ENCODE measurements around the gene NEMP1.
"Not testable (repeated sequence)": the region's sequence is repeated elsewhere in the genome, so short reads cannot be mapped to it uniquely, and the experiment has no call there.

Gene NEMP1

DNA sequence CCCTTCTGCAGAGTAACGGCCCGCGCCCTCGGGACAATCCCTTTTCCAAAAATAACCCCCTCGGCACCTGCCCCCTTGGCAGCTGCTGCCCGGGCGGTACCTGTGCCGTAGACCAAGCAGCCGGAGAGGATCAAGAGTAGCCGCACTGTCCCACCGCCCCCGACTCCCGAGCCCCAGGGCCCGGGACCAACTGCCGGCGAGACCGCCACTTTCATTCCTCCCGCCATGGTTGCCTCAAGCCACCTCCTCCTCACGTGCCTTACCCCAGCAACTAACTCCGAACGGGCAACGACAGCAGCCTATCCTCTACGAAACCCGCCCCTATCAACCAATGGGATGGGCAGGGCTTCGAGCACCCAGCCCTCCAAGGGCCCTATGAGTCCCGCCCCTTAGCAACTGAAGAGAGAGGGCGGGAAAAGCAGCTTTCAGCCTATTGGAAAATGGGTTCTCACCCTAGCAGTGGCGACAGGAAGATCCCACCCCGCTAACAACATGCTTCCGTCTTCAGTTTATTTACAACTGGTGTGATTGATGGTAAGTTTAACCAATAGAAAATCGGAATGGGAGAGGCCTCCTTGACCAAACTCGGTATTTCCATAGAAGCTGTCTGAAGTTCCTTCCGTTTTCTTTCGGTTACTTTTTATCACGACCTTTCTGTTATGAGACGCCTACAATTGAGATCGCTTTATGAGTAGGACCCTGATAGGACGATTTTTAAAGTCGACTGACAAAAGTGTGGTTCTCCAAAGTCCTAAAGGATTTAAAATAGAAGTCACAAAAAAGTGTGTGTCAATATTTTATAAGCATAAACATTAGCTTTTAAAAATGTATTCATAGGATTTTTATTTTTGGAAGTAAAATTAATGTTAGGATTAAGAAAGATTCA lies at the start of gene NEMP1:
NEMP1 (minus strand) TSS at position 273 of the 886 bp plus-strand sequence; CDS start at position 227, 46 bp downstream.
- peak; percentile 100 for DNase-seq (ENCODE audit: low spot score)

DNA sequence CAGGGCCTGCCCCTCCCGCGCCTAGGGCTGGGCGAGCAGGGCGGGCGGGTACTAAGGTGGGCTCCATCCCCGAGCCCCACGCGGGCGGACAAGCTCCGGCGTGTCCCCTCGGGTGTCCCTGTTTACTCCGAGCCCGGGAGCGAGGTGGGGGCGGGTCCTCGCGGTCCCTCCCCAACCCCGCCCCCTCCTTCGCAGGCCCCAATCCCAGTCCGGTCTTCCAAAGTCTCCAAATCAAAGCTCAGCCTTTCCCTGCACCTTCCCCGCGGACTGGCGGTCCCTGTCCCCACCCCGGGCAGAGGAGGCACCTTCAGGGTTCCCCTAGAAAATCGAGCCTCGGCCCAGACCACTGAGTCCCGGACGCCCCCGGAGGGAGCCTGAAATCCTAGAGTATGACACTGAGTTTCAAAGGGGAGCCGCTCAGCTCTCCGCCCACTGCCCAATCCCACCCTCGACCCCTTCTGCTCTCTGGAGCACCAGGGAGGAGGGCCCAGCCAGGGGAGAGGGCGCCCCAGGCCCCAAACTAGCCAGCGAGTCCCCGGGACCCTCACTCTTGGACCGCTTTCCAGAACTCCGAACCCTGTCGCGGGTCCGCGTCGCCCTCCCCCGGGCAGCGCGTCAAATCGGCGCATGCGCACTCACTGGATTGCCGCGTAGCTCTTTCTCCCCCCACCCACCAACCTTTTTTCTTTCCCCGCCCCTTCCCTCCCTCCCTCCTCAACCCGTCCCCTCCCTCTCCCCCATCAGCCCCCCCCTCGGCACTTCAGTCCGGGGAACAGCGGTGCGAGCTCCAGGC lies 49.3 kb upstream of the NEMP1 start, which contains the start of gene LRP1:
LRP1 (plus strand) TSS at position 758 of the 793 bp plus-strand sequence. CDS start 482 bp downstream, outside the sequence.
- peak; percentile 83 for DNase-seq (ENCODE audit: low spot score)

- no peak for DNase-seq (ENCODE audit: low spot score)
These were observed 48.6 kb upstream of the NEMP1 start for GRCh38 chr12:57127101-57127725.

DNA sequence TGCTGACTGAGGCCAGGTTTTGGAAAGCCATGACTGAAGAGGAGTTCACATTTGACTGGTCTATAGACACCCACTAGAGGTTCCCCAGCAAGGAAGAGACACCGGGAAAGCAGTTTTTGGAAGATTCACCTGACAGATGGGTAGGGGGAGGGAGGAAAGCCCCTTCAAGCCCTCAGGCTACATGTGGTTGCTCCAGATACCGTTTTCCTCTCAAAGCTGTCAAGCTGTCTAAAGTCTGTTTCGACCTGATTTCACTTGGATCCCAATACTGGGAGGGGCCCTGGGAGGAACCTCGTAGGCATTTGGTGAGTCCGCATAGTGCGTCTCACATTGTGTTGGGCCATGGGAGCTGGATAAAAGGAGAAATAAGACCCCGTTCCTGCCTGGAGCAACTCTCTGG lies 48.0 kb upstream of the NEMP1 start:
- no peak for DNase-seq (ENCODE audit: low spot score)

- DNase-seq (ENCODE audit: low spot score) = no peak
These were observed 47.5 kb upstream of the NEMP1 start for GRCh38 chr12:57126061-57126460.

DNA sequence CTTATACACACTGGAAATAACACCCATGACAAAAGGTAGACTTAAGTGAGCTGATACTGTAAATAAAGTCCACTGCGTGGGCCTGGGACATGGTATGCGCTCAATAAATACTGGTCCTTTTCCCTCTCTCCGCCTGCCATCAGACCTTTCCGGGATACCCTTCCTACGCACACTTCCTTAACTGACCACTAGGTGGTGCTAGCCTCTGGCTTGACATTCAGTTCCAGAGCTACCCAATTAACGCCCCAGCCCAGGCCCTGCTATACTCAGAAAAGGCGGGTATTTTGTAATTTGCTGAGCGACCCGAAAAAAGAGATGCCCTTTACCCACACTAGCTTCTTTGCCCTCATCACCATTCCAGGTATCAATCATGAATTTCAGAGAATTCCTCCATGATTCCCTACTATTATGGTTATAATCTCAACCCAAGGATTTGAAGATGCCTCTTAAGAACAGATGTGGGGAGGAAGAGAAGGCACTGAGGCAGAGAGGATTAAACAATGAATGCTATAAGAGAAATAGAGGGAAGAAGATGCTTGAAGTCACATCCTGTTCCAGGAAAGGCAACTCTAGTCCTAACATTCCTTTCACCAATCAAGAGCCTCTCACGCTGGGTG lies 45.8 kb upstream of the NEMP1 start:
- peak; percentile 64 for DNase-seq (ENCODE audit: low spot score)

DNA sequence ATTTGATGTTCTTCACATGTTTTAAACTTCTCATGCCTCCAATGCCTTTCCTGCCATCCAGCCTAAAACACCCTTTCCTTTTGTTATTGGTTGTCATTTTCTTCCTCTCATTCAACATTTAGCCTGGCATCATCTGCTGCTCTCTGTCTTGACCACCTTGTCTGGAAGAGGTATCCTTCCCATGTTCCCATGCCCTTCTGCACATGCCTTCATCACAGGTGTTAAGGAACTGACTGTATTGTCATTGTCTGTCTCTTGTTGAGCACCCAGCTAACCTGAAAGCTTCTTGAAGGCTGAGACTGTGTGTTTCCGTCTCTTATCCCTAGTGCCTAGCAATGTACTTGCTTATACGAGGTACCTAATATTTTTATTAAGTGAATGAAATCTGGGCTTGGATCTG lies 45.2 kb upstream of the NEMP1 start:
- no peak for DNase-seq (ENCODE audit: low spot score)

DNA sequence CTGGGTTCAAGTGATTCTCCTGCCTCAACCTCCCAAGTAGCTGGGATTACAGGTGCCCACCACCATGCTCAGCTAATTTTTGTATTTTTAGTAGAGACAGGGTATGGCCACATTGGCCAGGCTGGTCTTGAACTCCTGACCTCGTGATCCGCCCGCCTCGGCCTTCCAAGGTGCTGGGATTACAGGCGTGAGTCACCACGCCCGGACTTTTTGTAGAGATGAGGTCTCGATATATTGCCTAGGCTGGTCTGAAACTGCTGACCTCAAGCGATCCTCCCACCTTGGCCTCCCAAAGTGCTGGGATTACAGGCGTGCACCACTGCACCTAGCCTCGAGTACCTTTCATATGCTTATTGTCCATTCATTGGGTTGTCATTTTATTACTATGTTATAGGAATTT lies 42.1 kb upstream of the NEMP1 start:
- not testable (repeated sequence) for DNase-seq (ENCODE audit: low spot score)

DNA sequence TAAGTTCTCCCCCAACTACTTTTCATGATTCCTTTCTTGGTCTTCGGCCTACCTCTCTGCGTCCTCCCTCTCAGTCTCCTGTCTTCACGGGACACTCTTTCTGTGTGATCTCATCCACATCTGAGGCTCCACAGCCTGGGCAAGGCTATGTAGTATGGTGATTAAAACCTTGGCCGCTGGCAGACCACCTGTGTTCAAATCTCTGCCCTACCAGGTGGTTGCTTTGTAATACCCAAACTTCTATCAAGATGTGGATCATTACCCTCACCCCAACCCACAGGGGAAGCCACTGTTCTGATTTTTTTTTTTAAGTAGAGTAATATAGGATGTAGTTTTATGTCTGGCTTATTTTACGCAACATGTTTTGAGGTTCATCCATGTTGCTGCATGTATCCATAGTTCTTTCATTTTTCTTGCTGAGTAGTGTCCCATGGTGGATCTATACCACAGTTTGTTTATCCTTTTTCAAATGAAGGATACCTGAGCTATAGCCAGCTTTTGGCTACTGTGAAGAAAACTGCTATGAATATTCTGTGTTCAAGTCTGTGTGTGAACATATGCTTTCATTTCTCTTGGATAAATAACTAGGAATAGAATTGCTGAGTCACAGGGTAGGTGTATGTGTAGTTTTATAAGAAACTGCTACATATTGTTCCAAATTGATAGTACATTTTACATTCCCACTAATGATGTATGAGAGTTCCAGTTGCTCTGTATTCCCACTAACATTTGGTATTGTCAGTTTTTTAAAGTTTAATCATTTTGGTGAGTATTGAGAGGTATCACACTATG lies 40.9 kb upstream of the NEMP1 start:
- no peak for DNase-seq (ENCODE audit: low spot score)

DNA sequence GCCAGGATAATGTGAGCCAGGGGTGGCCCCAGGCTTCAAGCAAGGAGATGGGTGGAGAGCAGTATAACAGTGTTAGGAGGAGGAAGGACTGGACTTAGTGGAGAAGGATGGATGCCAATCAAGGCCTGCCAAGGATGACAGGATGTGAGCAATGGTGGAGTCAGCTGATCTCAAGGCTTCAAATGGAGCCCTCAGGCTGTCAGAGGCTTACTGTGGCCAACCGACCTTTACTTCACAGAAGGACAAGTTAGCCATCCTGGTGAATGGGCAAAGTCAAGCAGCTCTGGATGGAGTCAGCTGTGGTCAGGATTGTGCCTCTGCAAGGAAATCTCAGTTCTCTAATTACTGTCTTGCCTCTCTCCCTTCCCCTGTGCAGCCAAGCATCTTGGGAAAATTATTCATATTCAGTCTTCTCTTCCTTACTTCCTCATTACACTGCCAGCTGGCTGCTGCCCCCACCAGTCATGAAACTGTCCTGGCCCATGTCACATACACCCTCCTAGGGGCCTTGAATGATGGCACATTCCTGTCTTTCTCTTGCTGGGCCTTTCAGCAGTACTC lies 40.2 kb upstream of the NEMP1 start:
- no peak for DNase-seq (ENCODE audit: low spot score)

GRCh38 chr12:57116580-57117281 lies 38.1 kb upstream of the NEMP1 start:
- no peak for DNase-seq (ENCODE audit: low spot score)

- DNase-seq (ENCODE audit: low spot score) = no peak
These were observed 34.1 kb upstream of the NEMP1 start for GRCh38 chr12:57112492-57113294.

DNA sequence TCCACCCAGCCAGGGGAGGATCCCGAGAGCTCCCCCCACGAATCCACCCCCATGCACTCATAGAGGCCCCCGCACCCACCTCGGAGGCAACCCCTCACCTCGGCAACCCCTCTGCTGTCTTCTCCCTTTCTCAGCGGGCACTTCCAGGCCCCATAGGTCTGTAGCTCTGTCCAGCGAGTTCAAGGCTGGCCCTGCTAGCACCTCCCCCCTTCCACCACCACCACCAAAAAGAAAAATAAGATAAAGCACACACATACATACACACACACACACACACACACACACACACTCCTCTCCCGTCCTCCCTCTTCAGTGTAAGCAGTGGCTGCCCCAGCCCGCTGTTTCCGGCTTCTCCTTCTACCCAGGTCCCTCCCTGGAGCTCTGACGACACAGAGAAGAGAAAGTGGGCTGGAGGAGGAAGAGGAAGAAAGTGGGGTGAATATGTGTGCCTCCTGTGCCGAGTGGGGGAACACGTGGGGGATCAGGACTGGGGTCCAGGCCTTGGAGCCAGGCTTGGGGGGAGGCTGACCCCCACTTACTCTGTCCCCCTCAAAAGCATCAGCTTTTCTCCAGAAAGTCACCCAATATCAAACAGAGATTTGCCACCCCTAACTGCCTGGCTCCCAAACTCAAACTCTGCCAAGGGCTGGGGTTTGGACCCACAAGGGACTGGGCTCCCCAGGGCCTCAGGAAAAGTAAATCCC lies 32.6 kb upstream of the NEMP1 start, which contains the start of gene STAT6:
STAT6 (minus strand) TSS at position 332 of the 704 bp plus-strand sequence. CDS start 3,084 bp downstream, outside the sequence.
- peak; percentile 69 for DNase-seq (ENCODE audit: low spot score)

GRCh38 chr12:57110104-57111030 lies 31.8 kb upstream of the NEMP1 start:
- no peak for DNase-seq (ENCODE audit: low spot score)

DNA sequence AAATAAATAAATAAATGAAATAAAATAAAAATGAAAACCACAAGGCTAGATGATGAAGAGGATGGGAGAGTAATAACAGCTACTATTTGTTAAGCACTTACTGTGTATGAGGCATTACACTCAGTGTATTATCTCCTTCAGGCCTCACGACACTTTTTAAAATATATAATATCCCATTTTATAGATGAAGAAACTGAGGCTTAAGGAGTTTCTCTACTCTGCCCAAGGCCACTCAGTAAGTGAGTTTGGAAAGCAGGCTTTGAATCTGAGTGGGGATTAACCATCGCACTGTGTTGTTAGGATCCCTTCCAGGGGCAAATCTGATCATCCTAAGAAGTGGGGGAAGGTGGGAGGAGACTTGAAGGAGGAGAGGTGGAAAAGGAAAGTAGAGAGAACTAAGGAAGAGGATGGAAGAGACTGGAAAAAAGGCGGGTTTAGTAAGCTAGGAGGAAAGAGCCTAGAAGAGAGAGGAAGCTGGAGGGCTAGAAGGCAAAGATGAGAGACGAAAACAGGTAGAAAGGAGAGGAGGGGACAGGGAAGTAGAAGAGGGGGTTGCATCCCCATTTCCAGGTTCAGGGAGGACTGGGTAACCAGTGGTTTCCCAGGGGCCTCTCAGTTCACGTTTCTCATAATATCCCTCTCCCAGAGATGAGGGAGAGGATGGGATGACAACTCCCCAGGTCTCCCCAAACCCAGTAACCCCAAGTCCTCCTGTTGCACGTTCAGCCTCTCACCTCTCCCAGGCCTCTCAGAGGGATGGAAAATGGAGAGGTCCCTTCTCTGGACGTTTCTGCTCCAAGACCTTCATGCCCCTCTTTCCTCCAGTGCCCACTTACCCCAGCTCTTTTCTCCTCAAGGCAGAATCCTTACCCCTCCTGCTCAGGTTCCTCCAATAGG lies 30.9 kb upstream of the NEMP1 start:
- DNase-seq (ENCODE audit: low spot score) = no peak

- DNase-seq (ENCODE audit: low spot score) = no peak
These were observed 29.0 kb upstream of the NEMP1 start for GRCh38 chr12:57107456-57108155.
